ENCODE results near the gene NR3C1. TPM values are rescaled to one million over a fixed set of nuclear protein-coding genes. Genes with fewer than 3 reads are reported as not detected.
A peak's percentile ranks its signal among the peaks of the same experiment; 100 is the strongest.

The NR3C1 gene
- total RNA-seq, 1 experiment from 2014 or later: 31.4 TPM

- no peak for DNase-seq
- no peak overlapping the region for H2BK15ac ChIP-seq (ENCODE audit: low read depth, low read length)
- H3K4me2 ChIP-seq (ENCODE audit: insufficient read depth, insufficient read length, low read length): no peak overlapping the region
- H3K27me3 ChIP-seq (ENCODE audit: insufficient read depth, low read length): no peaks in the 10 kb centered on the region
- H3K36me3 Mint-ChIP-seq (ENCODE audit: insufficient read depth in 1 of 3, low read depth in 3 of 3): peaks cover 0 to 4% (median 0%) of the 10 kb centered on the region in 3 experiments; a peak in 1 of 7 replicates
- H3K23me2 ChIP-seq (ENCODE audit: insufficient read length, low read depth, low read length, poor library complexity, severe bottlenecking): no peaks in the 10 kb centered on the region
- no peak overlapping the region for H2BK120ac ChIP-seq (ENCODE audit: low read depth, low read length, poor library complexity, severe bottlenecking)
- H3K14ac ChIP-seq (ENCODE audit: insufficient read depth, low read length): no peak overlapping the region
- H3K4me1 ChIP-seq (ENCODE audit: insufficient read depth, low read length): no peaks in the 10 kb centered on the region; the same call in 1 of the 2 replicates
- no peaks in the 10 kb centered on the region for H3K9me3 ChIP-seq (ENCODE audit: control insufficient read depth, low read depth, low read length)
- H3K79me2 ChIP-seq (ENCODE audit: insufficient read depth, low read length): no peaks in the 10 kb centered on the region
- no peak overlapping the region for H3K23ac ChIP-seq (ENCODE audit: insufficient read length, low read depth, low read length)
- peak overlapping the region in 1 of 3 experiments; percentile 40; a peak in 1 of 7 replicates for H3K27ac Mint-ChIP-seq
- no peaks in the 10 kb centered on the region for H4K20me1 ChIP-seq (ENCODE audit: control insufficient read depth, insufficient read depth, insufficient read length)
- H2AFZ ChIP-seq (ENCODE audit: low read length): no peak overlapping the region
- H4K5ac ChIP-seq (ENCODE audit: insufficient read length, low read depth, low read length): no peak overlapping the region
- no peak overlapping the region for H3T11ph ChIP-seq (ENCODE audit: low read length)
- H2BK20ac ChIP-seq (ENCODE audit: low read depth, low read length, poor library complexity, severe bottlenecking): no peak overlapping the region
- no CpG with 5 or more reads among the region's 11 CpGs for WGBS (ENCODE audit: extremely low coverage, insufficient read length, low lambda C conversion rate)
- H3K27ac ChIP-seq (ENCODE audit: insufficient read length, low read depth, low read length): no peak overlapping the region
- H2BK12ac ChIP-seq (ENCODE audit: insufficient read length, low read depth, low read length): no peak overlapping the region
- no peak overlapping the region for H3K56ac ChIP-seq (ENCODE audit: insufficient read length, low read depth, low read length)
- peaks cover 8% of the 10 kb centered on the region in 2 experiments; a peak in 3 of 4 replicates for H3K4me1 Mint-ChIP-seq
- no peaks in the 10 kb centered on the region for H3K79me1 ChIP-seq (ENCODE audit: insufficient read depth, low read depth, low read length, poor library complexity, severe bottlenecking)
- no peak overlapping the region for H2AK5ac ChIP-seq (ENCODE audit: insufficient read length, low read length)
- H2BK5ac ChIP-seq (ENCODE audit: insufficient read length, low read length): no peak overlapping the region
- no peaks in the 10 kb centered on the region; the same call in 1 of the 2 replicates for H3K27me3 Mint-ChIP-seq (ENCODE audit: low read depth)
- no peak overlapping the region for H3K9ac ChIP-seq (ENCODE audit: extremely low read depth, insufficient read length, low read length)
- no peak for TF ChIP-seq CTCF (conservative IDR thresholded peaks at IDR 0.05)
- no peak overlapping the region for H4K8ac ChIP-seq (replicated peaks; ENCODE audit: insufficient read length, low read depth, low read length)
- peaks cover 0 to 10% of the 10 kb centered on the region in 2 experiments; a peak in 3 of 5 replicates for H3K9me3 Mint-ChIP-seq
- H3K4me3 Mint-ChIP-seq: no peak overlapping the region
- no peak overlapping the region for H3K4ac ChIP-seq (ENCODE audit: low read depth, low read length)
- H4K91ac ChIP-seq (ENCODE audit: insufficient read length, low read depth, low read length): no peak overlapping the region
- no peak overlapping the region for H3K18ac ChIP-seq (ENCODE audit: insufficient read length, low read depth, low read length)
These were observed 157.4 kb downstream of the NR3C1 start for GRCh38 chr5:143245929-143246561.

All from H9 (cell line).